ENCODE measurements around the gene SYT9. TPM values are rescaled to one million over a fixed set of nuclear protein-coding genes. Genes with fewer than 3 reads are reported as not detected.
A peak's percentile ranks its signal among the peaks of the same experiment; 100 is the strongest.

The SYT9 gene
- total and polyA plus RNA-seq, 4 experiments from 2014 or later: not detected

- no peak for DNase-seq
- POLR2A ChIA-PET (ENCODE audit: partially characterized antibody): no interaction called here
- intact Hi-C loops (cut with micrococcal nuclease): no loop called here
- H3K36me3 ChIP-seq (ENCODE audit: insufficient read depth, low read length): no peaks in the 10 kb centered on the region
- no peak overlapping the region for H3K27ac Mint-ChIP-seq
- H3K4me3 Mint-ChIP-seq: no peak overlapping the region
- no peaks in the 10 kb centered on the region for H3K4me1 Mint-ChIP-seq
- no peaks in the 10 kb centered on the region for H3K27me3 ChIP-seq (ENCODE audit: insufficient read depth, low read length)
- CTCF ChIA-PET (ENCODE audit: partially characterized antibody): interaction anchor here (0.7 kb wide), 1 partner anchor 9 kb away, joined by 3 read pairs; no protein-coding TSS in a partner anchor
- H3K9me3 ChIP-seq (ENCODE audit: control insufficient read depth in 1 of 2, low read length in 2 of 2): no peaks in the 10 kb centered on the region
- no peak overlapping the region for H3K4me3 ChIP-seq (ENCODE audit: low read length in 2 of 2)
- no peak overlapping the region for H3K27ac ChIP-seq (ENCODE audit: low read depth, low read length)
- H3K27me3 Mint-ChIP-seq: peaks cover 0 to 2% of the 10 kb centered on the region in 2 donors
- H3K4me1 ChIP-seq (ENCODE audit: insufficient read depth, low read length): no peaks in the 10 kb centered on the region
- H3K36me3 Mint-ChIP-seq: no peaks in the 10 kb centered on the region
- no peaks in the 10 kb centered on the region for H3K9me3 Mint-ChIP-seq
Measured at GRCh38 chr11:7270233-7270865, 18.6 kb downstream of the SYT9 start.

GRCh38 chr11:7272373-7272772 lies 20.7 kb downstream of the SYT9 start:
- Mint-ChIP-seq H3K9me3 (no peaks in the 10 kb centered on the region), H3K4me3 (no peak overlapping the region), H3K27ac (no peak overlapping the region), H3K27me3 (peaks cover 0 to 5% of the 10 kb centered on the region in 2 donors), H3K4me1 (no peaks in the 10 kb centered on the region), H3K36me3 (no peaks in the 10 kb centered on the region)
- Histone ChIP-seq H3K4me3 (ENCODE audit: low read length in 2 of 2) (no peak overlapping the region), H3K4me1 (ENCODE audit: insufficient read depth, low read length) (no peaks in the 10 kb centered on the region), H3K9me3 (ENCODE audit: control insufficient read depth in 1 of 2, low read length in 2 of 2) (no peaks in the 10 kb centered on the region), H3K36me3 (ENCODE audit: insufficient read depth, low read length) (no peaks in the 10 kb centered on the region), H3K27me3 (ENCODE audit: insufficient read depth, low read length) (no peaks in the 10 kb centered on the region), H3K27ac (ENCODE audit: low read depth, low read length) (no peak overlapping the region)
- CTCF ChIA-PET (ENCODE audit: partially characterized antibody): no interaction called here
- no peak for DNase-seq
- intact Hi-C loops (cut with micrococcal nuclease): no loop called here
- POLR2A ChIA-PET (ENCODE audit: partially characterized antibody): no interaction called here

GRCh38 chr11:7275133-7275532 lies 23.4 kb downstream of the SYT9 start:
- no peak for DNase-seq
- intact Hi-C loops (cut with micrococcal nuclease): no loop called here
- Mint-ChIP-seq H3K27ac (no peak overlapping the region), H3K36me3 (no peaks in the 10 kb centered on the region), H3K9me3 (no peaks in the 10 kb centered on the region), H3K4me1 (no peaks in the 10 kb centered on the region), H3K27me3 (peaks cover 11 to 13% of the 10 kb centered on the region in 2 donors), H3K4me3 (no peak overlapping the region)
- Histone ChIP-seq H3K36me3 (ENCODE audit: insufficient read depth, low read length) (no peaks in the 10 kb centered on the region), H3K4me1 (ENCODE audit: insufficient read depth, low read length) (no peaks in the 10 kb centered on the region), H3K27ac (ENCODE audit: low read depth, low read length) (no peak overlapping the region), H3K9me3 (ENCODE audit: control insufficient read depth in 1 of 2, low read length in 2 of 2) (no peaks in the 10 kb centered on the region), H3K27me3 (ENCODE audit: insufficient read depth, low read length) (no peaks in the 10 kb centered on the region), H3K4me3 (ENCODE audit: low read length in 2 of 2) (no peak overlapping the region)
- ChIA-PET POLR2A (ENCODE audit: partially characterized antibody) (no interaction called here), CTCF (ENCODE audit: partially characterized antibody) (no interaction called here)

GRCh38 chr11:7278314-7278917 lies 26.7 kb downstream of the SYT9 start:
- H3K27ac ChIP-seq (ENCODE audit: low read depth, low read length): no peak overlapping the region
- H3K36me3 ChIP-seq (ENCODE audit: insufficient read depth, low read length): no peaks in the 10 kb centered on the region
- no peaks in the 10 kb centered on the region for H3K9me3 ChIP-seq (ENCODE audit: control insufficient read depth in 1 of 2, low read length in 2 of 2)
- ChIA-PET POLR2A (ENCODE audit: partially characterized antibody) (no interaction called here), CTCF (ENCODE audit: partially characterized antibody) (interaction anchor here (0.9 kb wide), 1 partner anchor 8 kb away, joined by 3 read pairs; no protein-coding TSS in a partner anchor)
- Mint-ChIP-seq H3K9me3 (no peaks in the 10 kb centered on the region), H3K36me3 (no peaks in the 10 kb centered on the region), H3K4me1 (no peaks in the 10 kb centered on the region), H3K27ac (no peak overlapping the region), H3K27me3 (peaks cover 14 to 16% of the 10 kb centered on the region in 2 donors), H3K4me3 (no peak overlapping the region)
- peak in 1 of 5 donors; percentile 0 for DNase-seq
- H3K27me3 ChIP-seq (ENCODE audit: insufficient read depth, low read length): no peaks in the 10 kb centered on the region
- intact Hi-C loops (cut with micrococcal nuclease): no loop called here
- H3K4me3 ChIP-seq (ENCODE audit: low read length in 2 of 2): no peak overlapping the region
- H3K4me1 ChIP-seq (ENCODE audit: insufficient read depth, low read length): no peaks in the 10 kb centered on the region

- DNase-seq: no peak
- H3K4me3 ChIP-seq (ENCODE audit: low read length in 2 of 2): no peak overlapping the region
- no peak overlapping the region for H3K27ac Mint-ChIP-seq
- H3K9me3 Mint-ChIP-seq: peaks cover 0 to 2% (median 0%) of the 10 kb centered on the region in 8 donors
- H3K27me3 Mint-ChIP-seq: peaks cover 14 to 16% of the 10 kb centered on the region in 2 donors
- H3K4me1 Mint-ChIP-seq: no peaks in the 10 kb centered on the region
- ChIA-PET POLR2A (ENCODE audit: partially characterized antibody) (no interaction called here), CTCF (ENCODE audit: partially characterized antibody) (no interaction called here)
- H3K9me3 ChIP-seq (ENCODE audit: control insufficient read depth in 1 of 2, low read length in 2 of 2): no peaks in the 10 kb centered on the region
- H3K27me3 ChIP-seq (ENCODE audit: insufficient read depth, low read length): no peaks in the 10 kb centered on the region
- no peak overlapping the region for H3K27ac ChIP-seq (ENCODE audit: low read depth, low read length)
- intact Hi-C loops (cut with micrococcal nuclease): no loop called here
- H3K36me3 ChIP-seq (ENCODE audit: insufficient read depth, low read length): no peaks in the 10 kb centered on the region
- no peaks in the 10 kb centered on the region for H3K36me3 Mint-ChIP-seq
- H3K4me3 Mint-ChIP-seq: no peak overlapping the region
- H3K4me1 ChIP-seq (ENCODE audit: insufficient read depth, low read length): no peaks in the 10 kb centered on the region
Measured at GRCh38 chr11:7279676-7280075, 28.0 kb downstream of the SYT9 start.

- H3K27me3 Mint-ChIP-seq: peaks cover 14 to 16% of the 10 kb centered on the region in 2 donors
Measured at GRCh38 chr11:7281079-7281478, 29.4 kb downstream of the SYT9 start.

GRCh38 chr11:7281809-7282208 lies 30.1 kb downstream of the SYT9 start:
- Histone ChIP-seq H3K27me3 (ENCODE audit: insufficient read depth, low read length) (no peaks in the 10 kb centered on the region), H3K9me3 (ENCODE audit: control insufficient read depth in 1 of 2, low read length in 2 of 2) (peaks cover 0 to 7% of the 10 kb centered on the region in 2 donors), H3K36me3 (ENCODE audit: insufficient read depth, low read length) (no peaks in the 10 kb centered on the region), H3K4me3 (ENCODE audit: low read length in 2 of 2) (no peak overlapping the region), H3K4me1 (ENCODE audit: insufficient read depth, low read length) (no peaks in the 10 kb centered on the region), H3K27ac (ENCODE audit: low read depth, low read length) (no peak overlapping the region)
- no peak for DNase-seq
- Mint-ChIP-seq H3K27me3 (peaks cover 16 to 19% of the 10 kb centered on the region in 2 donors), H3K9me3 (peaks cover 0 to 17% (median 10%) of the 10 kb centered on the region in 8 donors), H3K4me3 (no peak overlapping the region), H3K27ac (no peak overlapping the region), H3K36me3 (peaks cover 0 to 3% of the 10 kb centered on the region in 2 donors), H3K4me1 (no peaks in the 10 kb centered on the region)
- POLR2A ChIA-PET (ENCODE audit: partially characterized antibody): no interaction called here
- intact Hi-C loops (cut with micrococcal nuclease): no loop called here
- CTCF ChIA-PET (ENCODE audit: partially characterized antibody): no interaction called here

More at GRCh38 chr11:7281079-7281478, 29.4 kb downstream of the SYT9 start:
- Histone ChIP-seq H3K9me3 (ENCODE audit: control insufficient read depth in 1 of 2, low read length in 2 of 2) (peaks cover 0 to 4% of the 10 kb centered on the region in 2 donors), H3K4me1 (ENCODE audit: insufficient read depth, low read length) (no peaks in the 10 kb centered on the region), H3K36me3 (ENCODE audit: insufficient read depth, low read length) (no peaks in the 10 kb centered on the region), H3K27me3 (ENCODE audit: insufficient read depth, low read length) (no peaks in the 10 kb centered on the region), H3K27ac (ENCODE audit: low read depth, low read length) (no peak overlapping the region), H3K4me3 (ENCODE audit: low read length in 2 of 2) (no peak overlapping the region)
- CTCF ChIA-PET (ENCODE audit: partially characterized antibody): interaction anchor here (1.4 kb wide), 1 partner anchor 9 kb away, joined by 4 read pairs; no protein-coding TSS in a partner anchor
- POLR2A ChIA-PET (ENCODE audit: partially characterized antibody): no interaction called here
- Mint-ChIP-seq H3K27ac (no peak overlapping the region), H3K4me1 (no peaks in the 10 kb centered on the region), H3K36me3 (no peaks in the 10 kb centered on the region), H3K9me3 (peaks cover 0 to 12% (median 5%) of the 10 kb centered on the region in 8 donors), H3K4me3 (no peak overlapping the region)
- no peak for DNase-seq
- intact Hi-C loops (cut with micrococcal nuclease): no loop called here
